ENCODE results near the gene CBFA2T3. TPM values are rescaled to one million over a fixed set of nuclear protein-coding genes. Genes with fewer than 3 reads are reported as not detected.

CBFA2T3 gene
- total RNA-seq, 1 donor from 2014 or later = not detected

- H3K27me3 Mint-ChIP-seq = no peaks in the 10 kb centered on the region
- DNase-seq = no peak
- peaks cover 5% of the 10 kb centered on the region for H3K4me1 Mint-ChIP-seq
- intact Hi-C loops (cut with micrococcal nuclease) = no loop called here
- H3K36me3 Mint-ChIP-seq (ENCODE audit: low read depth) = no peaks in the 10 kb centered on the region
- H3K4me3 Mint-ChIP-seq = no peak overlapping the region
- H3K9me3 Mint-ChIP-seq = no peaks in the 10 kb centered on the region
- H3K27ac Mint-ChIP-seq = no peak overlapping the region
These were observed 97.8 kb downstream of the CBFA2T3 start for GRCh38 chr16:88878967-88879787.

- DNase-seq = no peak
- intact Hi-C loops (cut with micrococcal nuclease) = no loop called here
- no peaks in the 10 kb centered on the region for H3K9me3 Mint-ChIP-seq
- H3K27ac Mint-ChIP-seq = no peak overlapping the region
- H3K4me1 Mint-ChIP-seq = peaks cover 5% of the 10 kb centered on the region
- no peak overlapping the region for H3K4me3 Mint-ChIP-seq
- H3K27me3 Mint-ChIP-seq = no peaks in the 10 kb centered on the region
- H3K36me3 Mint-ChIP-seq (ENCODE audit: low read depth) = no peaks in the 10 kb centered on the region
These were observed 98.7 kb downstream of the CBFA2T3 start for GRCh38 chr16:88878356-88878755.

- H3K36me3 Mint-ChIP-seq (ENCODE audit: low read depth) = no peaks in the 10 kb centered on the region
- H3K4me3 Mint-ChIP-seq = no peak overlapping the region
- H3K27me3 Mint-ChIP-seq = no peaks in the 10 kb centered on the region
- no peaks in the 10 kb centered on the region for H3K9me3 Mint-ChIP-seq
- intact Hi-C loops (cut with micrococcal nuclease) = no loop called here
- H3K4me1 Mint-ChIP-seq = peaks cover 5% of the 10 kb centered on the region
- no peak overlapping the region for H3K27ac Mint-ChIP-seq
- no peak for DNase-seq
These were observed 99.3 kb downstream of the CBFA2T3 start for GRCh38 chr16:88877564-88878289.

- Mint-ChIP-seq H3K4me1 (peaks cover under 1% of the 10 kb centered on the region), H3K27ac (no peak overlapping the region), H3K9me3 (no peaks in the 10 kb centered on the region), H3K36me3 (ENCODE audit: low read depth) (no peaks in the 10 kb centered on the region), H3K4me3 (no peak overlapping the region), H3K27me3 (no peaks in the 10 kb centered on the region)
- intact Hi-C loops (cut with micrococcal nuclease) = no loop called here
- DNase-seq = no peak
These were observed 100.0 kb downstream of the CBFA2T3 start for GRCh38 chr16:88876942-88877526.

DNA sequence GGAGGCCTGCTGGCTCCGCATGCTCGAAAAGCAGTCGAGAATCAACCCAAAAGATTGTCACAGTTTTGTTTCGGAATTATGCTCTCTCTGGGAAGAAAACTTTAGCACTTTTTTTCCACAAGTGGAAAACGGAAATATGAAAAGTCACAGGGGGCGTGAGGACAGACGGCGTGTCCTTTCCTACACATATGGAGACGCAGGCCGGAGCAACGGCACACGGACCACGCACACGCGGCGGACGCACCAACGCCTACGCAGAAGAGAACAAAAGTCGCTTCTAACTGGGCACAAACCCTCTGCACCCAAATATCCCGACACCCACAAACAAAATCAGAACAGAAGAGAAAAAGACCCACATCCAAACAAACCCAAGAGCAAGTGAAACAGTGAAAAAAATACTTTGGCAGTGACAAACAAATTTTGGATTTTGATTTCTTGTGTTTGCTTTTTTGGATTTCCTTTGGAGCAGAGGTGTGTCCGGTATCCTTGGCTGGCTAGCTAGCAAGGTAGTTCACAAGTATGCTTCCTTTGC, 101.2 kb downstream of the CBFA2T3 start:
- Mint-ChIP-seq H3K4me1 (peaks cover 1% of the 10 kb centered on the region), H3K27ac (no peak overlapping the region), H3K4me3 (no peak overlapping the region), H3K27me3 (peaks cover 5% of the 10 kb centered on the region), H3K9me3 (no peaks in the 10 kb centered on the region), H3K36me3 (ENCODE audit: low read depth) (no peaks in the 10 kb centered on the region)
- intact Hi-C loops (cut with micrococcal nuclease) = no loop called here
- no peak for DNase-seq

DNA sequence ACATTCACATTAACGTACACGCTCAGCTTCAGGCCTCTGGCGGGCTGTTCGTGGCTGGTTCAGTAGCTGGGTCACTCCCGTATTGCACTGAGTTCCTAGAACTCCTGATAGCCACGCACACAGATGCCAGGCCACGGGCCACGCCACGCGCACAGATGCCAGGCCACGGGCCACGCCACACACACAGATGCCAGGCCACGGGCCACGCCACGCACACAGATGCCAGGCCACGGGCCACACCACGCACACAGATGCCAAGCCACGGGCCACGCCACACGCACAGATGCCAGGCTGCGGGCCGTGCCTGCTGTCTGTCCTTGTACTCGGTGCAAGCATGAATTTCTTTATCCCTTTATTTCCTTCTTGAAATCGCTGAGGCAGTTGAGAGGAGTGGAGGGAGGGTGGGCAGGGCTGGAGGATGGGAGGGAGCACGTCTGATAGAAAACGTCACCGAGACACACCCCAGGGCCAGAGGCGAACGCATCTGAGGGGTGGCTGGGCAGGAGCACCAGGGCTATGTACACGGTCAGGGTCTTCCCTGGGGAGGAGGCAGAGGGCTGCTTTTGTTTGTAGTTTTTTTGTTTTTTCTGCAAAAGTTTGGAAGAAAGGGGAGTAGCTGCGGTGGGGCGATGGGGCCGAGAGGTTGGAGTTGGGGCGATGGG, 101.9 kb downstream of the CBFA2T3 start:
- DNase-seq = no peak
- H3K9me3 Mint-ChIP-seq = no peaks in the 10 kb centered on the region
- no peaks in the 10 kb centered on the region for H3K36me3 Mint-ChIP-seq (ENCODE audit: low read depth)
- H3K4me3 Mint-ChIP-seq = no peak overlapping the region
- H3K27ac Mint-ChIP-seq = no peak overlapping the region
- peaks cover 1% of the 10 kb centered on the region for H3K4me1 Mint-ChIP-seq
- H3K27me3 Mint-ChIP-seq = peaks cover 8% of the 10 kb centered on the region
- intact Hi-C loops (cut with micrococcal nuclease) = no loop called here

DNA sequence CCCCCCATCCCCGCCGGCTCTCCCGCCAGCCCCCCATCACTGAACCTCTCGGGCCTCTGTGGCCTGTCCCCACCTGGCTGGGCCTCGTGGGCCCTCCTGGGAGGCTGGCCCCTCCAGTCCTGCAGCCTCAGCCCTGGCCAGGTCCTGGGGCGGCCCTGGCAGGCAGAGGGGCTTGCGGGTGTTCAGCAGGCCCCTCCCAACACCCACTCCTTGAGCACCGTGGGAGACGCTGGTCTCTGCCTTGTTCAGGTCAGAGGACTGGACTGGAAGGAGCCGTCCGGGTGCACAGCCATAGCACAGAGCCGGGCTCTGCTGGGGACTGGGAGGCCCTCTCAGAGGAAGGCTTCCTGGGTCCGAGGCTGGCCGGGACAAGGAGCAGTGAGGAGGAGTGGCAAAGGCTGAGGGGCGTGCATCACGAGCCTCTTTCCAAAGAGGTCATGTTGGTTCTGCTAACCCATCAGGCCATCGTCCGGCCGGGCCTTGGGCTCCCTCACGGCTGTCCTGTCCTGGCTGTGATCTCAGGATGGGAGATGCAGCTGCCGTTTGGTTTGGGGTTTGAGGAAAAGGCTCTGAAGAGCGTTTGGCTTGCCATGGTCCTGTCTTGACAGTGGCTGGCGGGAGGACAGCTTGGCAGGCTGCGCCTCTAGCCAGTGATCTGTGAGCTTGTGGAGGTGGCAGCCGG, 104.2 kb downstream of the CBFA2T3 start:
- Mint-ChIP-seq H3K9me3 (no peaks in the 10 kb centered on the region), H3K36me3 (ENCODE audit: low read depth) (no peaks in the 10 kb centered on the region), H3K4me1 (peaks cover 1% of the 10 kb centered on the region), H3K27me3 (peaks cover 13% of the 10 kb centered on the region), H3K27ac (no peak overlapping the region), H3K4me3 (no peak overlapping the region)
- intact Hi-C loops (cut with micrococcal nuclease) = no loop called here
- DNase-seq = no peak

- H3K4me1 Mint-ChIP-seq = peaks cover 1% of the 10 kb centered on the region
- H3K9me3 Mint-ChIP-seq = no peaks in the 10 kb centered on the region
These were observed 105.1 kb downstream of the CBFA2T3 start for GRCh38 chr16:88871730-88872416.

GRCh38 chr16:88871349-88871702, 105.7 kb downstream of the CBFA2T3 start:
- no peak overlapping the region for H3K27ac Mint-ChIP-seq
- intact Hi-C loops (cut with micrococcal nuclease) = no loop called here
- H3K4me3 Mint-ChIP-seq = peak overlapping the region; percentile 26

More at GRCh38 chr16:88871730-88872416, 105.1 kb downstream of the CBFA2T3 start:
- H3K36me3 Mint-ChIP-seq (ENCODE audit: low read depth) = no peaks in the 10 kb centered on the region
- peaks cover 13% of the 10 kb centered on the region for H3K27me3 Mint-ChIP-seq
- intact Hi-C loops (cut with micrococcal nuclease) = no loop called here
- H3K27ac Mint-ChIP-seq = no peak overlapping the region
- no peak for DNase-seq
- no peak overlapping the region for H3K4me3 Mint-ChIP-seq

DNA sequence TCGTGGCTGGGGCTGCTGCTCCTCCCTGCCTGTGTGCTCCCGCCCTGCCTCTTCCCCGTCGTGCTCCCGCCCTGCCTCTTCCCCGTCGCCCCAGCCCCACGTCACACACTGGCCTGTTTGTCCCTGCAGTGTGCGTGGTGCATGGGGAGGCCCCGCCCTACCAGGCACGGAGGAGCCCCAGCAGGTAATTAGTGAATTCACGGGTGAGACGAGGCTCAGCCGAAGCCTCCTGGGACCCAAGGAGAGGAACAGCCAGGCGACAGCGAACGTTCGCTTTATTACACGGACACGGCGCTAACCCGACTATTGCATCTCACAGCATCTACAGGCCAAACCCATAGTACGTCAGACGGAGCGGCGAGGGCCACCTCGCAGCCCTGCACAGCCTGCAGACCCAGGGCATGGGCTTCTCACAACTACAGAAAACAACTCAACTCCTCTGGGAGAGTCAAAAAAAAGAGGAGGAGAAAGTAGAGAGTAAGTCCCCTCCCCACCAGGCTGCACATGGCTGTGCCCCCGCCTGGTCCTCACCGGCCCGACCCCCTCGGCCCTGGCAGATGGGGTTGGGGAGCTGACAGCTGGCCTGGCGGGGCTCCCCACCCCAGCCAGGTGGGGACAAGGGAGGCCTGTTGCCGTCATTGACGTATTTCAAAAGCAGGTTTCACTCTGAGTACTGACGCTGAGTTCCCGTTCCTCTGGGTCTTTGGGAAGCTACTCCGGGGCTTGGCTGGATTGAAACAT, 106.2 kb downstream of the CBFA2T3 start:
- intact Hi-C loops (cut with micrococcal nuclease) = no loop called here
- H3K9me3 Mint-ChIP-seq = no peaks in the 10 kb centered on the region

More at GRCh38 chr16:88871349-88871702, 105.7 kb downstream of the CBFA2T3 start:
- no peaks in the 10 kb centered on the region for H3K36me3 Mint-ChIP-seq (ENCODE audit: low read depth)
- H3K9me3 Mint-ChIP-seq = no peaks in the 10 kb centered on the region
- H3K4me1 Mint-ChIP-seq = peaks cover 1% of the 10 kb centered on the region
- DNase-seq = no peak
- H3K27me3 Mint-ChIP-seq = peaks cover 13% of the 10 kb centered on the region

DNA sequence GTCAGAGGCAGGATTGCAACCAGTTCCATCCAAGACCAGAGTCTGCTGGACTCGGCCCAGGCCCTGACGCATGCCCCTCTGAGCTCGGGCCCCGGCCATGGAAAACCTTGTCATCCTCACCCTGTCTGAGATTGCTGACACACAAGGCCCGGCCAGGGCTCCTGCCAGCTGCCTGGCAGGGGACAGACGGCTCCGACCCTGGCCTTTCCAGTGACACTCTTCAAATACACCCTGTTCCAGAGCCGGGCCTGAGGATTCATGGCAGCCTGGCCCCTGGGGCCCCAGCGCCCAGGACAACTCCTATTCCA, 107.4 kb downstream of the CBFA2T3 start:
- Mint-ChIP-seq H3K9me3 (no peaks in the 10 kb centered on the region), H3K4me3 (no peak overlapping the region), H3K4me1 (peaks cover 1% of the 10 kb centered on the region), H3K36me3 (ENCODE audit: low read depth) (no peaks in the 10 kb centered on the region), H3K27me3 (peaks cover 13% of the 10 kb centered on the region), H3K27ac (no peak overlapping the region)
- intact Hi-C loops (cut with micrococcal nuclease) = no loop called here
- no peak for DNase-seq

More for the DNA sequence above, 106.2 kb downstream of the CBFA2T3 start:
- no peak for DNase-seq
- Mint-ChIP-seq H3K27me3 (peaks cover 13% of the 10 kb centered on the region), H3K36me3 (ENCODE audit: low read depth) (no peaks in the 10 kb centered on the region), H3K27ac (no peak overlapping the region), H3K4me1 (peaks cover 1% of the 10 kb centered on the region), H3K4me3 (peak overlapping the region; percentile 26)

DNA sequence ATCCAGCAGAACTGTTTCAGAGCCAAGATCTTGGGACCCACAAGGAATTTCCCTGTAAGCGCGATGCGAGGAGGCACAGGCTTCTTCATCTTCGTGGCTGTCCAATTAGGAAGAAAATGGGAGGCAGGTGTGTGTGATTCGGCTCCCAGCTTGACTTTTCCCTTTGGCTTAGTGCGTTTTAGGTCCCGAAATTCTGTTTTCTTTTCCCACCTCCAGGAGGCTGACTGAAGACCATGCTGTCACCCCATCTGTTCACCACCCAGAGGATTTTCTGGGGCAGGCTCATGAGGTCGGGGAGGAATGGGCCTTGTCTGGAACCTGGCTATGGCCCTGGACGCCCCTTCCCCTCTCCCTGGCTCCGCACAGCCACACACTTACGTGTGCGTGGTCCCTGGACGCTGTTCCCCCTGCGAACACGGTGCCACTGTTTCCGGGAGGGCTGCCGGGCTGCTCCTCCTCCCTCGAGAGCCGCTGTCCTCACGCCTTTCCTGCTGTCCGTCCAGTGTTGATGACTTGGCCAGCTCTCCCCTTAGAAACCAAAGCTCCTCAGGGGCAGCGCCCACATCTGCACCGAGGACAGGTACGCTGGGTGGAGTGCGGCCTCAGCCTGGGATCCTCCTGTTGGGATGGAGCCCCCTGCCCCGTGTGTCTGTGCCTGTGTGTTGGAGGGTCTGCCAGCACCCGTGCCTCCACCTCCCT, 107.9 kb downstream of the CBFA2T3 start:
- DNase-seq = no peak
- no peaks in the 10 kb centered on the region for H3K36me3 Mint-ChIP-seq (ENCODE audit: low read depth)
- H3K4me1 Mint-ChIP-seq = peaks cover 1% of the 10 kb centered on the region
- no peak overlapping the region for H3K4me3 Mint-ChIP-seq
- H3K27me3 Mint-ChIP-seq = peaks cover 13% of the 10 kb centered on the region
- H3K9me3 Mint-ChIP-seq = no peaks in the 10 kb centered on the region
- intact Hi-C loops (cut with micrococcal nuclease) = no loop called here
- H3K27ac Mint-ChIP-seq = no peak overlapping the region
